Small intestine (tissue), 7 donors: Measurements from ENCODE around the gene FADS2. TPM values are rescaled to one million over a fixed set of nuclear protein-coding genes. Genes with fewer than 3 reads are reported as not detected.

Experiments used
- DNase-seq, 2 donors: peaks; one replicate each; pipeline versions ENCODE4 v3.0.0 to v3.0.0-alpha.2; 2013
- FAIRE-seq: peaks from 2 replicates; lab custom pipeline; 2012; peaks lifted over from hg19 to GRCh38; lab: Jason Lieb, UNC
- H3K27ac ChIP-seq, 3 donors: one replicate each; pipeline ENCODE4 v1.5.1; 2013; ENCODE audit warnings: low read length in 2 of 3, mild to moderate bottlenecking in 2 of 3, control low read depth in 1 of 3, inconsistent platforms in 1 of 3, low read depth in 1 of 3, moderate library complexity in 1 of 3
- H3K27me3 ChIP-seq, 3 donors: one replicate each; pipeline ENCODE4 v1.6.1; 2013; ENCODE audit warnings: low read length in 3 of 3, inconsistent platforms in 1 of 3; ENCODE audit not compliant: control insufficient read depth in 3 of 3, insufficient read depth in 3 of 3
- H3K36me3 ChIP-seq, 3 donors: one replicate each; pipeline ENCODE4 v1.6.1; 2013; ENCODE audit warnings: low read length in 3 of 3, inconsistent platforms in 1 of 3, low read depth in 1 of 3, mild to moderate bottlenecking in 1 of 3, moderate library complexity in 1 of 3; ENCODE audit not compliant: control insufficient read depth in 3 of 3, insufficient read depth in 2 of 3
- H3K4me1 ChIP-seq, 3 donors: one replicate each; pipeline ENCODE4 v1.6.1; 2013; ENCODE audit warnings: low read length in 2 of 3, inconsistent platforms in 1 of 3, low read depth in 1 of 3, mild to moderate bottlenecking in 1 of 3, moderate library complexity in 1 of 3; ENCODE audit not compliant: control insufficient read depth in 3 of 3, insufficient read depth in 2 of 3
- H3K4me3 ChIP-seq, 3 donors: one replicate each; pipeline ENCODE4 v1.5.1; 2013; ENCODE audit warnings: low read length in 3 of 3, control low read depth in 1 of 3, inconsistent platforms in 1 of 3, low read depth in 1 of 3, mild to moderate bottlenecking in 1 of 3, moderate library complexity in 1 of 3
- H3K9me3 ChIP-seq, 2 donors: one replicate each; pipeline ENCODE4 v1.6.1; 2013; ENCODE audit warnings: low read depth in 1 of 2, low read length in 1 of 2; ENCODE audit not compliant: control insufficient read depth in 2 of 2, insufficient read depth in 1 of 2
- WGBS, 3 donors: extraction: QIAGEN DNeasy Blood & Tissue Kit; methylation state at CpG; one replicate each; pipeline ENCODE4 v1.1.7; 2013; 5-methylcytosine and 5-hydroxymethylcytosine counted together
- polyA plus RNA-seq, 4 donors: library from polyadenylated mRNA; stranded (reverse) in 3 of 4; unstranded in 1 of 4; fragments of 200-250 nt in 3 of 4; fragments of 120-200 nt in 1 of 4; gene quantifications; one replicate each; pipeline versions ENCODE4 v1.2.1 to v1.2.3, GENCODE V29; 2013
- donor health status: healthy with polysubstance abuse.
- donor health status: control.
- donor health status: control.
- donor health status: Bipolar disorder and iron deficiency.
- donor health status: healthy.

Gene FADS2
- polyA plus RNA-seq, 4 donors: 2.4 to 147 (median 7.7) TPM

GRCh38 chr11:61883327-61883726 is 55.2 kb downstream of the FADS2 start:
- FAIRE-seq (no peak), DNase-seq (no peak)
- Histone ChIP-seq H3K4me3 (no peak overlapping the region), H3K27ac (no peak overlapping the region), H3K9me3 (peaks cover 0 to 7% of the 10 kb centered on the region in 2 donors), H3K4me1 (no peaks in the 10 kb centered on the region), H3K36me3 (peaks cover 0 to 3% (median under 1%) of the 10 kb centered on the region in 3 donors), H3K27me3 (no peaks in the 10 kb centered on the region)
- 86 to 93% (median 91%) methylated on average over 10 of the region's 10 CpGs for WGBS, 3 donors

- 82 to 87% (median 85%) methylated on average over 5 of the region's 5 CpGs for WGBS, 3 donors
- Histone ChIP-seq H3K9me3 (peaks cover 0 to 7% of the 10 kb centered on the region in 2 donors), H3K27ac (no peak overlapping the region), H3K4me3 (no peak overlapping the region), H3K36me3 (peaks cover 0 to 4% (median 0%) of the 10 kb centered on the region in 3 donors), H3K27me3 (no peaks in the 10 kb centered on the region), H3K4me1 (no peaks in the 10 kb centered on the region)
- no peak for DNase-seq
- FAIRE-seq: no peak
Measured at GRCh38 chr11:61883947-61884346, 55.8 kb downstream of the FADS2 start.

- Histone ChIP-seq H3K4me3 (no peak overlapping the region), H3K27me3 (no peaks in the 10 kb centered on the region), H3K27ac (no peak overlapping the region), H3K9me3 (peaks cover 0 to 7% of the 10 kb centered on the region in 2 donors), H3K4me1 (peaks cover 0 to under 1% (median 0%) of the 10 kb centered on the region in 3 donors), H3K36me3 (peaks cover 0 to 4% (median 0%) of the 10 kb centered on the region in 3 donors)
- FAIRE-seq (no peak), DNase-seq (no peak)
- 90 to 95% (median 93%) methylated on average over 7 of the region's 7 CpGs for WGBS, 3 donors
Measured at GRCh38 chr11:61885166-61885778, 57.2 kb downstream of the FADS2 start.

GRCh38 chr11:61885784-61886580 is 57.9 kb downstream of the FADS2 start:
- peaks cover 0 to 8% (median 0%) of the 10 kb centered on the region in 3 donors for H3K4me1 ChIP-seq
- peaks cover 0 to 7% of the 10 kb centered on the region in 2 donors for H3K9me3 ChIP-seq
- H3K27ac ChIP-seq: no peak overlapping the region
- no peaks in the 10 kb centered on the region for H3K27me3 ChIP-seq
- DNase-seq (no peak), FAIRE-seq (no peak)
- H3K4me3 ChIP-seq: no peak overlapping the region
- peaks cover 0 to 4% (median 0%) of the 10 kb centered on the region in 3 donors for H3K36me3 ChIP-seq
- 91 to 97% (median 94%) methylated on average over 13 of the region's 13 CpGs for WGBS, 3 donors

DNA sequence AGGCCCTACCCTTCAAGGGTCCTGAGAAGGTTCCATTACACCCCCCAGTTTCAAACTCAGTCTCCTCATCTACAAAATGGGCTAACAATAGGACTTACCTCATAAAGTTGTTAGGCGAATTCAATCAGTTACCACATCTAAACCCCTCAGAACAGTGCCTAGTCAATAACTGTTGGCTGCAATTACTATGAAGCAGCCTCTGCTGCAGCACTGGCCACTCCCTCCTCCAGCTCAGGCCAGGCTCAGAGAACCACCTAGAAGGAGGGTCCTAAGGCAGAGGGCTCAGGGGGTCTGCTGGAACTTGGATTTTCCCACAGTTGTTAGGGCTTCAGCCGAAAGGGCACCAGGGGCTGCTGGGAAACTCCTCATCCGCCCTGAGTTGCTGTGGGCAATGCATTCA is 58.5 kb downstream of the FADS2 start:
- H3K27ac ChIP-seq: no peak overlapping the region
- H3K27me3 ChIP-seq: no peaks in the 10 kb centered on the region
- DNase-seq (no peak), FAIRE-seq (no peak)
- H3K36me3 ChIP-seq: peaks cover 0 to 4% (median 0%) of the 10 kb centered on the region in 3 donors
- H3K4me3 ChIP-seq: no peak overlapping the region
- peaks cover 0 to 8% (median 0%) of the 10 kb centered on the region in 3 donors for H3K4me1 ChIP-seq
- WGBS, 3 donors: 93 to 95% (median 93%) methylated on average over 3 of the region's 3 CpGs
- H3K9me3 ChIP-seq: peaks cover 0 to 7% of the 10 kb centered on the region in 2 donors

- peaks cover 0 to 4% (median 0%) of the 10 kb centered on the region in 3 donors for H3K36me3 ChIP-seq
- 77 to 91% (median 79%) methylated on average over 7 of the region's 7 CpGs for WGBS, 3 donors
- FAIRE-seq (no peak), DNase-seq (no peak)
- peak overlapping the region in 1 of 3 donors; percentile 45 for H3K27ac ChIP-seq
- no peaks in the 10 kb centered on the region for H3K27me3 ChIP-seq
- no peak overlapping the region for H3K4me3 ChIP-seq
- peaks cover 0 to 8% (median 0%) of the 10 kb centered on the region in 3 donors for H3K4me1 ChIP-seq
- H3K9me3 ChIP-seq: peaks cover 0 to 7% of the 10 kb centered on the region in 2 donors
Measured at GRCh38 chr11:61887839-61888494, 59.9 kb downstream of the FADS2 start.

- peaks cover 0 to 7% of the 10 kb centered on the region in 2 donors for H3K9me3 ChIP-seq
- FAIRE-seq: no peak
- no peaks in the 10 kb centered on the region for H3K27me3 ChIP-seq
- DNase-seq: no peak
- peaks cover 0 to 8% (median 0%) of the 10 kb centered on the region in 3 donors for H3K4me1 ChIP-seq
- peaks cover 0 to 4% (median 0%) of the 10 kb centered on the region in 3 donors for H3K36me3 ChIP-seq
- WGBS, 3 donors: 92 to 95% (median 94%) methylated on average over 12 of the region's 12 CpGs
- peak overlapping the region in 1 of 3 donors; percentile 40 for H3K27ac ChIP-seq
- no peak overlapping the region for H3K4me3 ChIP-seq
Measured at GRCh38 chr11:61888590-61888989, 60.5 kb downstream of the FADS2 start.

DNA sequence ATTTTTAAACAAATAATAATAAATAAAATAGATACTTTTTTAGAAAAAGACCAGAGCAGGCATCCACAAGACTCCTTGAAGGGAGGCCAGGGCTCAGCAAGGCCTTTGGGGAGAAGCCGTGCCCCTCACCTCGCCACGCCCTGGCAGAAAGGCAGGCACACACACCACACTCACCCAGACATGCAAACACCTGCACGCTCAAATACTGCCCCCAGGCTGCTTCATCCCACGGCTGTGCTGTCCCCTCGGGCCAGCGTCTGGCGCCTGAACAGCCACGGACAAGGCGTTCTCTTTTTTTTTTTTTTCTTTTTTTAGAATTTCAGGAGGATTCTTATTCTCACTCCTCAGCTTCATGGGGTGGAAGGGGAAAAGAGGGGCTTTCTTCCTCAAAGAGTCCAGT is 61.7 kb downstream of the FADS2 start:
- no peak for FAIRE-seq
- WGBS, 3 donors: 90 to 96% (median 93%) methylated on average over 10 of the region's 10 CpGs

More for the DNA sequence above, 61.7 kb downstream of the FADS2 start:
- H3K4me1 ChIP-seq: peaks cover 0 to 8% (median 0%) of the 10 kb centered on the region in 3 donors
- H3K27ac ChIP-seq: no peak overlapping the region
- no peak overlapping the region for H3K4me3 ChIP-seq
- H3K9me3 ChIP-seq: peaks cover 0 to 7% of the 10 kb centered on the region in 2 donors
- H3K36me3 ChIP-seq: peaks cover 0 to 4% (median 0%) of the 10 kb centered on the region in 3 donors
- DNase-seq: no peak
- H3K27me3 ChIP-seq: no peaks in the 10 kb centered on the region
